ENCODE results near the gene LRRC26.
"Not testable (repeated sequence)": the region's sequence is repeated elsewhere in the genome, so short reads cannot be mapped to it uniquely, and the experiment has no call there.

LRRC26 gene

DNA sequence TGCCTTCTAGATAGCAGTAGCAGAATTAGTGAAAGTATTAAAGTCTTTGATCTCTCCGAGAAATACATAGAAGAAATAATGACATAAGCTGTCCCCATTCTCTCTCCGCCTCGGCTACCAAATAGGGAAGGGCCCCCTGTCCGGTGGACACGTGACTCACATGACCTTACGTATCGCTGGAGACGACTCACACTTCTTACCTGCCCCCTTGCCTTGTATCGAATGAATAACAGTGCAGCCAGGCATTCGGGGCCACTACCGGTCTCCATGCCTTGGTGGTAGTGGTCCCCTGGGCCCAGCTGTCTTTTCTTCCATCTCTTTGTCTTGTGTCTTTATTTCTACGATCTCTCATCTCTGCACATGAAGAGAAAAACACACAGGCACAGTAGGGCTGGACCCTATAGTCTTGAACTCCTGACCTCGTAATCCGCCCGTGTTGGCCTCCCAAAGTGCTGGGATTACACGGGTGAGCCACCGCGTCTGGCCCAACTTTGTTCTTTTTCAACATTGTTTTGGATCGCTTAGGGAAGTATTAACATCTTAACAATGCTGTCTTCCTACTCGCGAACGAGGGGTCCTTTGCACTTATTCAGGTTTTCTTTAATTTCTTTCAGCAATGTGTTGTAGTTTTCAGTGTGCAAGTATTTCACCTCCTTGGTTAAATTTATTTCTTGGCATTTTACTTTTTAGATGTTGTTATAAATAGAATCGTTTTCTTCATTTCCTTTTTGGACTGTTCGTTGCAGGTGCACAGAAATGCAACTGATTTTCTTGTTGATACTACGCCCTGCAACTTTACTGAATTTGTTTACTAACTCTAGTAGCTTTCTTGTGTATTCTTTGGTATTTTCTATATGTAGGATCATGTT lies 47.7 kb downstream of the LRRC26 start:
- H3K4me3 ChIP-seq (ENCODE audit: control insufficient read depth in 1 of 7, extremely low read depth in 1 of 7, insufficient read depth in 4 of 7, low read depth in 2 of 7, low read length in 6 of 7); H3K27me3 ChIP-seq (replicated peaks in 2 of 5; ENCODE audit: control insufficient read depth in 4 of 5, insufficient read depth in 5 of 5, low read length in 4 of 5); H3K36me3 ChIP-seq (ENCODE audit: control insufficient read depth in 4 of 4, insufficient read depth in 4 of 4, low read length in 3 of 4); POLR2A ChIA-PET; DNase-seq; H3K27ac ChIP-seq (ENCODE audit: insufficient read depth in 1 of 2, low read depth in 1 of 2, low read length in 2 of 2, poor library complexity in 1 of 2, severe bottlenecking in 2 of 2); H3K9me3 ChIP-seq (ENCODE audit: control extremely low read depth in 1 of 5, control insufficient read depth in 4 of 5, insufficient read depth in 2 of 5, low read depth in 1 of 5, low read length in 4 of 5): not testable (repeated sequence)
- 91% methylated on average over 8 of the region's 25 CpGs for WGBS (ENCODE audit: insufficient coverage)
- H3K4me1 ChIP-seq (ENCODE audit: control extremely low read depth in 1 of 4, control insufficient read depth in 4 of 4, insufficient read depth in 4 of 4, low read length in 3 of 4): peaks cover 7 to 11% (median 9%) of the 10 kb centered on the region in 4 experiments
- CTCF ChIA-PET: interaction anchor here (1.0 to 2.9 kb wide), 3 partner anchors 54 to 104 kb away, joined by 4 to 14 read pairs (median 5); partner anchors contain the start of genes CYSRT1 and RNF224
